AG04450 (cell line): ENCODE data around the gene IL3. TPM values are rescaled to one million over a fixed set of nuclear protein-coding genes. Genes with fewer than 3 reads are reported as not detected.

Experiments used
- CTCF ChIA-PET: fragments of 300-600, 350-600 bp; formaldehyde crosslinking; extraction: SDS; loops from one replicate; lab custom pipeline; 2022; ENCODE audit warnings: antibody characterized with exemption, inconsistent platforms; lab: Charles Lee
- POLR2A ChIA-PET: fragments of 350-600 bp; formaldehyde crosslinking; extraction: SDS; loops from one replicate; lab custom pipeline; 2021; ENCODE audit warnings: antibody characterized with exemption, inconsistent platforms; lab: Yijun Ruan, JAX
- DNase-seq: peaks from one replicate; pipeline ENCODE4 v3.0.0-alpha.2; 2011; ENCODE audit warnings: low read depth, low spot score
- H3K27ac ChIP-seq: one replicate; pipeline ENCODE4 v1.5.1; 2012; ENCODE audit warnings: low read depth, low read length, control low read depth
- H3K27me3 ChIP-seq: one replicate; pipeline ENCODE4 v1.6.0; 2012; ENCODE audit warnings: low read length; ENCODE audit not compliant: control insufficient read depth, insufficient read depth
- H3K4me3 ChIP-seq: 2 replicates; pipeline ENCODE4 v1.5.1; 2011; ENCODE audit warnings: mild to moderate bottlenecking, low read depth, low read length, control low read depth
- H3K9me3 ChIP-seq: 2 replicates; pipeline ENCODE4 v1.5.1; 2012; ENCODE audit warnings: low read length; ENCODE audit not compliant: control insufficient read depth, insufficient read depth
- CTCF ChIP-seq: IDR thresholded peaks from 2 replicates; pipeline ENCODE4 v1.5.1; 2011; ENCODE audit warnings: low read depth, low read length, control low read depth, inconsistent platforms
- polyA plus RNA-seq: library from polyadenylated mRNA; depleted of rRNA; stranded (reverse); fragments of >200 nt; gene quantifications from 2 replicates; pipeline ENCODE4 v1.2.3, GENCODE V29; 2011

The IL3 gene
- polyA plus RNA-seq, 1 experiment: not detected

GRCh38 chr5:132086277-132086794 is 25.9 kb downstream of the IL3 start:
- no peak for TF ChIP-seq CTCF
- H3K27ac ChIP-seq: peak overlapping the region; percentile 42
- DNase-seq: peak; percentile 83
- H3K4me3 ChIP-seq: no peak overlapping the region
- POLR2A ChIA-PET: interaction anchor here (0.6 to 1.4 kb wide), 2 partner anchors 8 to 289 kb away, joined by 3 to 5 read pairs; partner anchors contain the start of gene FNIP1
- H3K27me3 ChIP-seq: no peaks in the 10 kb centered on the region
- no peaks in the 10 kb centered on the region for H3K9me3 ChIP-seq
- CTCF ChIA-PET: interaction anchor here (1.1 to 4.7 kb wide), 3 partner anchors 23 to 104 kb away, joined by 3 to 31 read pairs (median 6); no protein-coding TSS in a partner anchor

- DNase-seq: no peak
- TF ChIP-seq CTCF: no peak
- Histone ChIP-seq H3K27me3 (no peaks in the 10 kb centered on the region), H3K4me3 (no peak overlapping the region), H3K9me3 (no peaks in the 10 kb centered on the region), H3K27ac (no peak overlapping the region)
- ChIA-PET POLR2A (interaction anchor here (0.6 to 1.4 kb wide), 2 partner anchors 8 to 290 kb away, joined by 3 to 5 read pairs; partner anchors contain the start of gene FNIP1), CTCF (interaction anchor here (1.5 to 4.7 kb wide), 2 partner anchors 24 to 103 kb away, joined by 6 to 31 read pairs; no protein-coding TSS in a partner anchor)
Measured at GRCh38 chr5:132087176-132087575, 26.7 kb downstream of the IL3 start.

- no peak overlapping the region for H3K27ac ChIP-seq
- ChIA-PET POLR2A (no interaction called here), CTCF (interaction anchor here (4.7 kb wide), 1 partner anchor 24 kb away, joined by 31 read pairs; no protein-coding TSS in a partner anchor)
- H3K9me3 ChIP-seq: no peaks in the 10 kb centered on the region
- no peak overlapping the region for H3K4me3 ChIP-seq
- H3K27me3 ChIP-seq: no peaks in the 10 kb centered on the region
- no peak for DNase-seq
- TF ChIP-seq CTCF: no peak
Measured at GRCh38 chr5:132087661-132088060, 27.2 kb downstream of the IL3 start.

- H3K27ac ChIP-seq: no peak overlapping the region
- ChIA-PET POLR2A (no interaction called here), CTCF (interaction anchor here (1.5 kb wide), 1 partner anchor 24 kb away, joined by 5 read pairs; no protein-coding TSS in a partner anchor)
- no peaks in the 10 kb centered on the region for H3K27me3 ChIP-seq
- no peak for TF ChIP-seq CTCF
- no peaks in the 10 kb centered on the region for H3K9me3 ChIP-seq
- H3K4me3 ChIP-seq: no peak overlapping the region
- no peak for DNase-seq
Measured at GRCh38 chr5:132089363-132089762, 28.9 kb downstream of the IL3 start.

- no peak for TF ChIP-seq CTCF
- peak overlapping the region; percentile 22 for H3K27ac ChIP-seq
- H3K9me3 ChIP-seq: no peaks in the 10 kb centered on the region
- ChIA-PET CTCF (interaction anchor here (1.5 kb wide), 1 partner anchor 25 kb away, joined by 5 read pairs; no protein-coding TSS in a partner anchor), POLR2A (no interaction called here)
- peak; percentile 55 for DNase-seq
- no peak overlapping the region for H3K4me3 ChIP-seq
- no peaks in the 10 kb centered on the region for H3K27me3 ChIP-seq
Measured at GRCh38 chr5:132090107-132090506, 29.7 kb downstream of the IL3 start.
